Loucy (cell line): ENCODE results near the gene ZIC1.

Source experiments
- EZH2phosphoT487 ChIP-seq: fragments of 200-600 bp; IDR thresholded peaks from 2 replicates; pipeline ENCODE4 v1.6.1; 2018; ENCODE audit warnings: antibody characterized with exemption, mild to moderate bottlenecking, moderate library complexity, borderline replicate concordance
- TF ChIP-seq, protein P1 (sequence below): fragments of 200-600 bp; sonication (generic); conservative IDR thresholded peaks from 2 replicates; pipeline ENCODE4 v1.5.1; 2014; ENCODE audit warnings: mild to moderate bottlenecking, antibody characterized with exemption, low read length

GRCh38 chr3:147396712-147397046 is 12.5 kb upstream of the ZIC1 start:
- TF ChIP-seq, protein P1, sequence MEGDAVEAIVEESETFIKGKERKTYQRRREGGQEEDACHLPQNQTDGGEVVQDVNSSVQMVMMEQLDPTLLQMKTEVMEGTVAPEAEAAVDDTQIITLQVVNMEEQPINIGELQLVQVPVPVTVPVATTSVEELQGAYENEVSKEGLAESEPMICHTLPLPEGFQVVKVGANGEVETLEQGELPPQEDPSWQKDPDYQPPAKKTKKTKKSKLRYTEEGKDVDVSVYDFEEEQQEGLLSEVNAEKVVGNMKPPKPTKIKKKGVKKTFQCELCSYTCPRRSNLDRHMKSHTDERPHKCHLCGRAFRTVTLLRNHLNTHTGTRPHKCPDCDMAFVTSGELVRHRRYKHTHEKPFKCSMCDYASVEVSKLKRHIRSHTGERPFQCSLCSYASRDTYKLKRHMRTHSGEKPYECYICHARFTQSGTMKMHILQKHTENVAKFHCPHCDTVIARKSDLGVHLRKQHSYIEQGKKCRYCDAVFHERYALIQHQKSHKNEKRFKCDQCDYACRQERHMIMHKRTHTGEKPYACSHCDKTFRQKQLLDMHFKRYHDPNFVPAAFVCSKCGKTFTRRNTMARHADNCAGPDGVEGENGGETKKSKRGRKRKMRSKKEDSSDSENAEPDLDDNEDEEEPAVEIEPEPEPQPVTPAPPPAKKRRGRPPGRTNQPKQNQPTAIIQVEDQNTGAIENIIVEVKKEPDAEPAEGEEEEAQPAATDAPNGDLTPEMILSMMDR = no peak
- TF ChIP-seq EZH2phosphoT487 = no peak
